ENCODE measurements around the gene EIF4A3. TPM values are rescaled to one million over a fixed set of nuclear protein-coding genes. Genes with fewer than 3 reads are reported as not detected.

The EIF4A3 gene
- total and polyA plus RNA-seq, 9 of the 15 experiments (the other 6 are each of a cell fraction or from before 2014, with no cell fraction given): 62.7 to 171 (median 127) TPM

DNA sequence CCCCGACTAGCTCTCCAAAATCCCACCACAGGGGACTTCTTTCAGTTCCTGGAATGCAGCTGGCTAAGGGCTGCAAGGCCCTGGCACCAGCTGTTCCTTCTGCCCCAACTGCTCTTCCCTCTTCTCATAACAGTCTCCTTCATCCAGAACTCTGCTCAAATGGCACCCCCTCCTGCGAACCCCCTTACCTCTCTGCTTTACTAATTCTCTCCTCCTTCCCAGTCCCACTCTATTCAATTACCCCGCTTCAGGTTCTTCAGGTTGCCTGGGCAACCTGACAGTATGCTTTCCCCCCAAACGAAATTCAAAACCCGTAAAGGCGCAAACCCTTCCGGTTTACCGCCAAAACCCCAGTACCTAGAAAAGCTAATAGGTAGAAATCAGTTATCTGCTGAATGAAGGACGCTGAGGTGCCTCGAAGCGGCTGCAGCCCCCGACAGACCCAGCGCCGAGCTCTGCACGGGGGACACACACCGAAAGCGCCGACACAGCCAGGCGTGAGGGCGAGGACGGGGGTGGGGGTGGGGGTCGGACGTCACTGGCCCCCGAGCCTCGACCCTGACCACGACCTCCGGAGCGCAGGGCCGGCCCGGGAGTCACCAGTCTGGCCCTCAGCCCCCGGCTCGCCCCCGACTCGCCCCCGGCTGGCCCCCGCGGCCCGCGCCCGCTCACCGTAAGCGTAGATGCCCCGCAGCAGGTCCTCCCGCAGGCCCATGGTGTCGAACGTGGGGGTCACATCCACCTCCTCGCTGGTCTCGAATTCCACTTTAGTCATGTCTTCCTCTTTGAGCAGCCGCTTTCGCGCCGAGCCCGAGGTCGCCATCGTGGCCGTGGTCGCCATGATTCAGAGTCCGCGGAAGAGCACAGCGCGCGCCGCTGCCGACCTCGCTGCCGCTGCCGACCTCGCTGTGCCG is 550 bp downstream of the EIF4A3 start (continued):
- TF ChIP-seq, protein P1, sequence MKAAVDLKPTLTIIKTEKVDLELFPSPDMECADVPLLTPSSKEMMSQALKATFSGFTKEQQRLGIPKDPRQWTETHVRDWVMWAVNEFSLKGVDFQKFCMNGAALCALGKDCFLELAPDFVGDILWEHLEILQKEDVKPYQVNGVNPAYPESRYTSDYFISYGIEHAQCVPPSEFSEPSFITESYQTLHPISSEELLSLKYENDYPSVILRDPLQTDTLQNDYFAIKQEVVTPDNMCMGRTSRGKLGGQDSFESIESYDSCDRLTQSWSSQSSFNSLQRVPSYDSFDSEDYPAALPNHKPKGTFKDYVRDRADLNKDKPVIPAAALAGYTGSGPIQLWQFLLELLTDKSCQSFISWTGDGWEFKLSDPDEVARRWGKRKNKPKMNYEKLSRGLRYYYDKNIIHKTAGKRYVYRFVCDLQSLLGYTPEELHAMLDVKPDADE (conservative IDR thresholded peaks at IDR 0.05; ENCODE audit: control insufficient read depth, low read depth, low read length): peak; percentile 41; the same call in 1 of the 2 replicates
- TF ChIP-seq ZNF165 (CRISPR knock-in tag; IDR thresholded peaks at IDR 0.05; ENCODE audit: borderline replicate concordance): no peak
- TF ChIP-seq NONO (IDR thresholded peaks at IDR 0.05; ENCODE audit: low read depth in 2 of 2, low read length in 1 of 2): peak; percentile 54 to 99; a peak in 2 of 4 replicates
- TF ChIP-seq PHB2 (IDR thresholded peaks at IDR 0.05; ENCODE audit: low read depth): no peak
- TF ChIP-seq ZNF79 (CRISPR knock-in tag; IDR thresholded peaks at IDR 0.05; ENCODE audit: low read depth): no peak
- TF ChIP-seq ETV5 (CRISPR knock-in tag; IDR thresholded peaks at IDR 0.05; ENCODE audit: low read depth): 0 out of 2 replicates have a peak, but pooled peaks have one; percentile 2
- TF ChIP-seq JUN (IDR thresholded peaks at IDR 0.05; ENCODE audit: borderline replicate concordance, low read depth, low read length): no peak
- peak; percentile 82; the same call in 1 of the 2 replicates for TF ChIP-seq JUN (CRISPR knock-in tag; IDR thresholded peaks at IDR 0.05; ENCODE audit: borderline replicate concordance)
- TF ChIP-seq, protein P2, sequence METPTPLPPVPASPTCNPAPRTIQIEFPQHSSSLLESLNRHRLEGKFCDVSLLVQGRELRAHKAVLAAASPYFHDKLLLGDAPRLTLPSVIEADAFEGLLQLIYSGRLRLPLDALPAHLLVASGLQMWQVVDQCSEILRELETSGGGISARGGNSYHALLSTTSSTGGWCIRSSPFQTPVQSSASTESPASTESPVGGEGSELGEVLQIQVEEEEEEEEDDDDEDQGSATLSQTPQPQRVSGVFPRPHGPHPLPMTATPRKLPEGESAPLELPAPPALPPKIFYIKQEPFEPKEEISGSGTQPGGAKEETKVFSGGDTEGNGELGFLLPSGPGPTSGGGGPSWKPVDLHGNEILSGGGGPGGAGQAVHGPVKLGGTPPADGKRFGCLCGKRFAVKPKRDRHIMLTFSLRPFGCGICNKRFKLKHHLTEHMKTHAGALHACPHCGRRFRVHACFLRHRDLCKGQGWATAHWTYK (CRISPR knock-in tag; IDR thresholded peaks at IDR 0.05): no peak
- no peak for TF ChIP-seq ZNF695 (CRISPR knock-in tag; IDR thresholded peaks at IDR 0.05)
- TF ChIP-seq NR1H2 (CRISPR knock-in tag; IDR thresholded peaks at IDR 0.05): no peak
- no peak for TF ChIP-seq TOE1 (IDR thresholded peaks at IDR 0.05; ENCODE audit: borderline replicate concordance)
- TF ChIP-seq TOE1 (CRISPR knock-in tag; IDR thresholded peaks at IDR 0.05; ENCODE audit: borderline replicate concordance, low read depth): no peak
- peak; percentile 50 for TF ChIP-seq DACH1 (IDR thresholded peaks at IDR 0.05; ENCODE audit: partially characterized antibody)
- peak; percentile 92 for TF ChIP-seq ZC3H4 (CRISPR knock-in tag; IDR thresholded peaks at IDR 0.05; ENCODE audit: borderline replicate concordance)
- no peak for TF ChIP-seq ZNF696 (CRISPR knock-in tag; conservative IDR thresholded peaks at IDR 0.05)
- TF ChIP-seq MED1 (CRISPR knock-in tag; IDR thresholded peaks at IDR 0.05; ENCODE audit: borderline replicate concordance): 0 out of 2 replicates have a peak, but pooled peaks have one; percentile 65
- TF ChIP-seq ZNF584 (CRISPR knock-in tag; IDR thresholded peaks at IDR 0.05; ENCODE audit: low read depth): no peak
- TF ChIP-seq RAD21 (CRISPR knock-in tag; conservative IDR thresholded peaks at IDR 0.05 in 1 of 2, IDR thresholded peaks at IDR 0.05 in 1 of 2): no peak
- TF ChIP-seq NFE2 (IDR thresholded peaks at IDR 0.05; ENCODE audit: low read depth): no peak
- TF ChIP-seq, protein P3, sequence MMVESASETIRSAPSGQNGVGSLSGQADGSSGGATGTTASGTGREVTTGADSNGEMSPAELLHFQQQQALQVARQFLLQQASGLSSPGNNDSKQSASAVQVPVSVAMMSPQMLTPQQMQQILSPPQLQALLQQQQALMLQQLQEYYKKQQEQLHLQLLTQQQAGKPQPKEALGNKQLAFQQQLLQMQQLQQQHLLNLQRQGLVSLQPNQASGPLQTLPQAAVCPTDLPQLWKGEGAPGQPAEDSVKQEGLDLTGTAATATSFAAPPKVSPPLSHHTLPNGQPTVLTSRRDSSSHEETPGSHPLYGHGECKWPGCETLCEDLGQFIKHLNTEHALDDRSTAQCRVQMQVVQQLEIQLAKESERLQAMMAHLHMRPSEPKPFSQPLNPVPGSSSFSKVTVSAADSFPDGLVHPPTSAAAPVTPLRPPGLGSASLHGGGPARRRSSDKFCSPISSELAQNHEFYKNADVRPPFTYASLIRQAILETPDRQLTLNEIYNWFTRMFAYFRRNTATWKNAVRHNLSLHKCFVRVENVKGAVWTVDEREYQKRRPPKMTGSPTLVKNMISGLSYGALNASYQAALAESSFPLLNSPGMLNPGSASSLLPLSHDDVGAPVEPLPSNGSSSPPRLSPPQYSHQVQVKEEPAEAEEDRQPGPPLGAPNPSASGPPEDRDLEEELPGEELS (CRISPR knock-in tag; IDR thresholded peaks at IDR 0.05; ENCODE audit: borderline replicate concordance): no peak
- 0 out of 4 replicates have a peak, but pooled peaks of 1 of the 2 experiments have one; percentile 71 for TF ChIP-seq FOXA3 (CRISPR knock-in tag; conservative IDR thresholded peaks at IDR 0.05 in 1 of 2, IDR thresholded peaks at IDR 0.05 in 1 of 2)
